Retina (tissue), 1 donor: ENCODE measurements around the gene FOLR2.
A peak's percentile ranks its signal among the peaks of the same experiment; 100 is the strongest.
"Not testable (repeated sequence)": the region's sequence is repeated elsewhere in the genome, so short reads cannot be mapped to it uniquely, and the experiment has no call there.

Experiments used
- DNase-seq: peaks from one replicate; pipeline ENCODE4 v3.0.0-alpha.2; 2016

The FOLR2 gene

DNA sequence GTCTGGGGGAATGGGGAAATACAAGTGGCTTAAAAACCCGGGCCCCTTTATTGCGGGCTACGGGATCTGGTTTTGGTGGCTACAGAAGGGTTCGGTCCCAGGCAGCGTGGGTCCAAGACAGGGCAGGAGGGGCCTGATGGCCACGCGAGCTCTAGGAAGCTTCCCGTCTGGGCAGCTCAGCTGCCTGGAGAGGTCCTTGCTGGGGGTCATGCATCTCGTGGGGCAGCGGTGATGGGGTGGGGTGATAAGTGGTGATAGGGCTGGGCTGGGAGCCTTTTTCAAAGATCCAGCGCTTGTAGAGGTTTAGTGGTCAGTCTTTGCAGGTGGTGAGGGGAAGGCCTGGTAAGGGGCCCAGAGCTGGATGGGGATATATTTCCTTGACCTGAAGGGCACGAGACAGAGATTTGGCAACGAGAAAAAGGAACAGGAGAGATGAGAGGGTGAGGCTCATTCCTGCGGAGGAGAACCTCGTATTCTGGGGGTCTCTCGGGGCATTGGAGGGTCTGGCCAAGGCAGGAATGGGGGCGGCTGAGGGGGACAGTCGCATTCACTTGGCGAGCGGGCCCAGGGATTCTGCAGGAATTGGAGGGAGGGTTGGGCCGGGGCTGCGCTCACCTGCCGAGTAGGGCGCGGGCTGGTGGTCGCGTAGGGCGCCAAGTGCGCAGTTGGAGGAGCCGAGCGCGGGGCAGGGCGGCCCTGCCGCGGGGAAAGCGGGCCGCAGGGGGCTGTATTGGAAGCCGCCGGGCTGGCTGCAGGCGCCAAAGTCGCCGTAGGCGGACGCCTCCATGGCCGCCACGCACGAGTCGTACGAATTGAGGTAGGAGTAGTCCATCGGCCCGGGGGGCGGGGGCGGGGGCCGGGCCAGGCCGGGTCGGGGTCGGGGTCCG is 26.8 kb downstream of the FOLR2 start:
- DNase-seq, result peak; percentile 15

DNA sequence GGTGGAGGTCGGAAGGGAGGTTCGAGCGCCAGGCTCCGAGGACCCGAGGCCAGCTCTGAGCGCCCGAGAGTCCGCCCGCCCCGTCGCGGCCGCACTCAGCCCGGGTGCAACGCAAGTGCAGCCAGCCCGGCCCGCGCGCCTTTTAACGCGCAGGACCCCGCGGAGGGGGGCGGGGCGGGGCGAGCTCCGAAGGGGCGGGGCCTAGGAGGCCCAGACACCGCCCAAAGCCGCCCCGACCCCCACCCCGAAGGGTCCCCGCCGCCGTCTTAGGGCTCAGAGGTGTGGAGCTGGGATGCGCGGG is 27.4 kb downstream of the FOLR2 start, which contains the start of gene PHOX2A:
PHOX2A (minus strand) TSS at position 117 of the 301 bp plus-strand sequence. CDS start 172 bp downstream, outside the sequence.
- DNase-seq, result no peak

DNA sequence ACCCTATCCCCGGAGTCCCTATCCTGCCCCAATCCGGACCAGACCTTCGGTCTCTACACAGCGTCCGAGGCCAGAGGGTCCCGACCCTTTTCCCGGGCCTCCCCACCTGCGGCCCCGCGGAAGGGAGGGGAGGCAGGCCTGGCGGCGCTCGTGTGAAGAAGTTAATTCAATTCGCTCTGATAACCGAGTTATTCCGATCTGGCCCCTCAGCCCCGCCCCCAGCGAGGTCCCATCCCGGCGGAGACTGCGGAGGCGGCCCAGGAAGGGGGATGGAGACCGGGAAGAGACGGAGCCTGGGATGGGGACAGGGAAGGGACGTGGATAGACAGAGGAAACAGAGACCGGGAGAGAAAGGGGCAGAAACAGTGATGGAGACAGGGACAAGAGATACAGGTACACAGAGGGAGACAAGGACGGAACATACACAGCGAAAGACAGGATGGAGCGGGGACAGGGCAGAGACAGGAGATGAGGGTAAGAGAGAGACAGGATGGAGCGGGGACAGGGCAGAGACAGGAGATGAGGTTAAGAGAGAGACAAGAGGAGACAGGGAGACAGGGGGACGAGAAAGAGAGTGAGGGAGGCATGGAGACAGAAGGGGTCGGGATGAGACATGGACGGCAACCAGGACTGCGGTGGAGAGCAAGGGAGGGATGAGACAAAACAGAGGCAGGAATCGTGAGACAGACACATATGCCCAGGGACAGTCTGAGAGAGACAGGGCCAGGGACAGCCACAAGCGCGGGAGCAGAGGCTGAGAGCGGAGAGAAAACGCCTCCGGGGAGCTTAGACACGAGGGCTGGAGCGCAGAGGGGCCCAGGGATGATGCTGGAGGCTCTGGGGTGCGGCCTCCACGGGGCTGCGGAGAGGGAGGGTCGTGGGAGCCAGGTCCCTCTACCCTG is 28.0 kb downstream of the FOLR2 start:
- DNase-seq, result peak; percentile 52

DNA sequence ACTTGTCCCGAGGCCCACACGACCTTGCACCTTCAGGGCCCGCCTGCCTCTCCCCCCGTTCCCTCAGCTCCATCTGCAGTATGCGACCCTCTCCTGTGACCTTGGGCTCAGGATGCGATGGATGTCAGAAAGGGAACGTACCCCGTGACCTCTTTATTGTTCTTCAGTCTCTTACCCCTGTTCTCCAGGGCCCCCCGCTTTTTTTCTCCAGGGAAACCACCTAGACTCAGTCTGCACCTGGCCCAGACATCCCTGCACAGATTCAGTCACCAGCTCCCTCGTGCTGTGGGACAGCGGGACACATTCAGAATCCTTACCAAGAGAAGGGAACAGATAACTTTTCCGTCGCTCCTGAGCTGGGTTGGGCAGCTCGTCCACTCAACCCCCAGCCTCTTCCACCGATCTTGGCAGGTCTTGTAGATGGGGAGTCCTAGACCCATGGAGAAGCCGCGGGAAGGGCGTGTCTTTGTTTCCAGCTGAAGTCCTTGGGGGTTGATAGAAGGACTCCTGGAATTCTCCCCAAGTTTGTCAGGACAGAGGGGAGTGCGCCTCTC is 28.7 kb downstream of the FOLR2 start:
- DNase-seq, result no peak

DNA sequence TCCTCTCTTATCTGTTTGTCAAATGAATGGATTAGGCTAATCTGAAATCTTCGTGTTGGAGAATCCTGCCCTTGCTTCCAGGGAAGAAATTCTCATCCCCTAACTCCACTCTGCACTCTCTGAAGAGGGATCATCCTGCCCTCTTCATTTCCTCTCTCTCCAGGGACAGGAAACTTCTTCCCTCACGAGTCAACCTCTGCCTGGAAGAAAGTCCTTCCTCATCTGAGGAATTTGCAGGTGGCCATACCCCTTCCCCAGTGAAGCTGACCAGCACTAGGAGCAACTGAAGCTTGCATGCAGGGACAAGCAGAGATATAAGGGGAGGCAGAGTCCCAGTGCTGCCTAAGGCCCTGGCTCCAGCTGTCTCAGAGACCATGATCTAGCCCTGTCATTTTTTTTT is 31.0 kb downstream of the FOLR2 start:
- no peak for DNase-seq

DNA sequence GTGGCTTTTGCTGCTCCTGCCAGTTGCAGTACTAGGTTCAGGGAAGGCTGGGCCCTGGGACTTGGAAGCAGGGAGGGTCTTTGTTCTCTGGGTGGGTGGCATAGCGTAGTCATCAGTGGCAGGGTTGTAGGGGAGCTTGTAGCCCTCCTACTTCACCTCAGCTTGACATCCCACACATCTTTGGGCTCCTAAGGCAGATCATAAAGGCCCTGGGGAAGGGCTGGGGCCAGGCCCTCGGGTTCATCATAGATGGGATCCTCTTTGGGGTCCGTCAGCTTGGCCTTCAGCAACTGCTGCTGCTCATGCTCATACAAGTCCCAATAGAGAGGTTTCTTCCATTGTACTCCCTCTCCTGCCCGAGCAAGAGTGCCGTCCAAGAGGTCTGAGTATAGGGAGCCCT is 33.4 kb downstream of the FOLR2 start:
- DNase-seq, result no peak

DNA sequence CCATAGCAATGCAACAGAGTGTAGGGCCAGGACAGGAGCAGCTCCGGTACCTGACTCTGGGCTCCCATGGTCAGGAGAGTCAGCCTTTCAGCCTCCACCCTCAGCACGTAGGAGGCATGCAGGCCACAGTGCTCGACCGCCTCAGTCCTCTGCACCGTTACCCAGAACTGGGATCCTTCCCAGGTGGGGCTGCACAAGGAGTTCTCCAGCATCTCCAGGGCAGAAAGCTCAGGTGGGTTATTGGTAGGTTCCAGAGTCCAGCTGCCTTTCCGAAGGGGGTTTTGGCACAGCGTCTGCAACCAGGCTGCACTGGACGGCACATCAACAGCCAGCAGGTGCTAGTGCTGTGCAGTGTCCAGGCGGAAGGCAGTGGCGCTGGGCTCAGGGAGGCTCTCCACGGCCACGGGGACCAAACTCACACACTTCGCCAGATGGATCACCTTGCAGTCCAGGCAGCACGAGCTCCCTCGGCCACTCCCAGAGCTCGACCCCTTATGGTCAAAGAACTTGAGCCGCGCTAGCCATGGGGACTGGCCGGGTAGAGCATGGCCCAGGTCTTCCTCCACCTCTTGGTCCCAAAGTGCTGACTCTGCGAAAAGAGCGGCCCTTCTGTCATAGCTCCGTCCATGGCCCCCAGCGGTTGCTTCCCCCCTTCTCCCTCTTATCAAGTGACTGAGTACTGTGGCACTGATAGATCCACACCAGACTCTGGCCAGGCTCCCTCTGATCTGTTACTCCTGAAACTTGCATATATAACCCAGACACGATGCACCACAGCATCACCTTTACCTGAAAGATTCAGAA is 34.3 kb downstream of the FOLR2 start:
- DNase-seq, result no peak

DNA sequence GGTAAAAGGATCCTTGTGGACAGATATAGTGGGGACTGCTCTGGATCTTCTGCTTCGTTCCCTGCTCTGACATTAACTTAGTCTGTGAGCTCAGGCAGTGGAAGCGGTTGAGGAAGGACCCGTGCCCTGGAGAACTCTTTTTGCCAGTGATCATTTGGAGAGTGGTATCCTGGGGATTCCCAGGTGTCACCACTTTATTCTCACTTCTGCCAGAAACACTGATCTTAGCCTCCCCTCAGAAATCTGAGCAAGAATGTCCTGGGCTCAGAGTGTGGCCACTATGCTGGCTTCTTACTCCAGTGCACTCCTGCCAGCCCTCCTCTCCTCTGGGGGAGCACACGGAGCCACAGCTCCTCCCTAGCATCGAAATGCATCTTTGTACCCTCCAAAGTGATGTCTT is 35.0 kb downstream of the FOLR2 start:
- no peak for DNase-seq

DNA sequence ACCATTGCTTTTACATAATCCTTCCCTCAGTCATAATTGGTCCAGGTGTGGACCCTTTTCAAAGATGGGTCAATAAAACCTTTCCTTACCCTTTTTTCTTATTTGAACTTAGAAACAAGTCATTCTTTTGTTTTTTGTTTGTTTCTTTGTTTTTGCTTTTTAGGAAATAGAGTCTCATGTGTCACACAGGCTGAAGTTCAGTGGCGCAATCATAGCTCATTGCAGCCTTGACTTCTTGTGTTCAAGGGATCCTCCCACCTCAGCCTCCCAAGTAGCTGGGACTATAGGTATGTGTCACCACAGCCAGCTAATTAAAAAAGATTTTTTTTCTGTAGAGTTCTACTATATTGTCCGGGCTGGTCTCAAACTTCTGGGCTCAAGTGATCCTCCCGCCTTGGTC is 36.8 kb downstream of the FOLR2 start:
- no peak for DNase-seq

DNA sequence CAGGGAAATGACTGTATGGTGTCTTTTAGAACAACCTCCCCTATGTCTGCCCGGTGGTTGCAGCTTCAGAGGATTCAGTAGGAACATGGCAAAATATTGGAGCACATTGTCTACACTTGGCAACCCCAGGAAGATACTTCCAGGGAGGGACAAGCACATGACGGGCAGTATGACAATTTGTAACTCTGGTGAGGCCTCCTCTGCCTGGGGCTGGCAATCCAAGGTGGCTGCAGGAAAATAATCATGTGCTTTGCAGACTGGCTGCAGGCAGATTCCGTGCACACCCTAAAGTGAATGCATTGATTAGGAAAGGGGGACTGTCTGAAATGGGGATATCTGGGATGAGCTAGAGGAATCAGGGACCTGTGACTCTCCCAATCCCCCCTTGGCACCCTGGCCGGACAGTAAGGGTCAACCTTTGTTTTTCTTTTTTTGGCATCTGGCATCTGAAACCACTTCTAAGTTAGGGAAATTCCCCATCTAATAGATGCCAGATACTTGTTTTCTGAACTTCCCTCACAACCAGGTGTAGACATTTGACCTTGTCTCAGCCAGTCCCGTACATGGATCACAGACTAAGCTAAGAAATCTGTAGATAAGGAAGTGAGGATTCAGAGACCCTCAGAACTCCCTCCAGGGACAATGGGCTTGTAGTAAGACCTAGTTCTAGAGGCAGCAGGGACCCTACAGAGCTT is 37.9 kb downstream of the FOLR2 start:
- DNase-seq, result no peak

DNA sequence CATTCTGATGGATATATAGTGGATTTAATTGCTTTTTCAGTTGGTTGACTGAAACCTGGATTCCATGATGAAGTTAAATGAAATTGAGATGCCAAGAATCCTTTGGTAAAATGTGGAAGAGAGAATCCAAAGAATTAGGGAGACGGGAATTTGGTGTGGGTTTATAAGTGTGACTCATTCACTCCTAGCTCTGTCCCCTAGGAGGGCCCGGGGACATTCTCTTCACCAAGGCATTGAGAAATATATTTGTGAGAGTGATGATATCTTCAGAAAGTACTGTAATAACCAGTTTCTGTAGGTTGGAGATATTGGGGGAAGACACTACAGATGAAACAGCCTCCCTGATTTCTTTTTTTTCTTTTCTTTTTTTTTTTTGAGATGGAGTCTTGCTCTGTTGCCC is 41.0 kb downstream of the FOLR2 start:
- no peak for DNase-seq

DNA sequence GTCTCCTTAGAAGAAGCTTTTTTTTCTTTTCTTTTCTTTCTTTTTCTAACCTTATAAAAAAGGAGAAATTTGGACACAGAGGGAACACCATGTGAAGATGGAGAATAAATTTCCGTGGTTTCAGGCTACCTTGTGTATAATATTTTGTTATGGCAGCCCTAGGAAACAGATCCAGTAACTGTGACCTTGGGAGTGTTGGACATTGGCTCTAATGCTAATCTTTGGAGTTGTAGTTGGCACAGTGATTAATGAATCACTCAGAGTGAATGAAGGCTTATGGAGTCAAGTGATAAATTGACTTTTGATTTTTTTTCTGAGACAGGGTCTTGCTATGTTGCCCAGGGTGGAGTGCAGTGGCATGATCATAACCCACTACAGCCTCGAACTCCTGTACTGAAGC is 42.9 kb downstream of the FOLR2 start:
- no peak for DNase-seq

DNA sequence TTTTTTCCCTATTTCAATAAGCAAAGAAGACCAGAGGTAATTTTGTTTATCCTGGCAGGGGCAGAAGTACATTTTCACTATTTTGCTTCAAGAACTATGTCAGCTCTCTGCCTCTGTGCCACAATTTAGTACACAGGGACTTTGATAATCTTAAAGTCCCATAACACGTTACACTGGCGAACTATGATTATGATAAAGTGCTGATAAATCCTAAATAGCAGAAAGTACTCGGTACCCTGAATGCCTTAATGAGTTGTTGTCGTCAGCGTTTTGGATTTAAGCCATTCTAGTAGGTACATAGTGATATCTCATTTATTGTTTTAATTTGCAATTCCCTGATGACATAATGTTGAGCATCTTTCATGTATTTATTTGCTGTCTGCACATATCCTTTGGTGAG is 44.0 kb downstream of the FOLR2 start:
- DNase-seq, result no peak

DNA sequence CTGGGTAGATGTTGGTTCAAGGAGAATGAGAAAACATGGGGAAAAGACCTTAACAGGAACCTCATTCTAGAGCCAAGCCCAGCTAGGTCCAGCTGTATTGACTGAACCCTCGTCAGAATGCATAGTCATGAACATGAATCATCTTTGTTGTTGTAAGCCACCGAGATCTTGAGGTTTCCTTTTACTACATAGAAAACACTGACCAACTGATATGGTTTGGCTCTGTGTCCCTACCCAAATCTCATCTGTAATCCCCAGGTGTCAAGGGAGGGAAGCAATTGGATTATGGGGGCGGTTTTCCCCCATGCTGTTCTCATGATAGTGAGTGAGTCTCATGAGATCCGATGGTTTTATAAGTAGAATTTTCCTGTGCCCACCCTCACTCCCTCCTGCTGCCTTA is 46.8 kb downstream of the FOLR2 start:
- no peak for DNase-seq

DNA sequence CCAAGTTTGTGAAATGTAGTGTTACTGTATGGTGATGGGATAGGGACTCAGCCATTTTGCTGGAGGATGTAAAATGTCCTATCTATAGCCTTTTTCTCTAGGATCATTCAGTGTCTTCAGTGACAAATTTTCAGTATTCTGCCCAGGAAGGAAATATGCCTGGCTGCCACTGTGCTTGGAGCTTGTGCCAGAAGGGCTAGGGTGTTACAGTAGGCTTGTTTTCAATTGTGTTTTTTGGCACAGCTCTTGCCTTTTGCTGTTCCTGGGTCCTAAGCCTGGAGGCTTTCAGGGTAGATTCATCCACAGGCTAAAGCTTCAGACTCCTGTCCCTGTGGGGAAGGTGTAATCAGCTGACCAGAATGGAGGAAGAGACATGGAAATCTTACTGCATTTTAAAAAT is 49.4 kb downstream of the FOLR2 start:
- DNase-seq, result no peak

DNA sequence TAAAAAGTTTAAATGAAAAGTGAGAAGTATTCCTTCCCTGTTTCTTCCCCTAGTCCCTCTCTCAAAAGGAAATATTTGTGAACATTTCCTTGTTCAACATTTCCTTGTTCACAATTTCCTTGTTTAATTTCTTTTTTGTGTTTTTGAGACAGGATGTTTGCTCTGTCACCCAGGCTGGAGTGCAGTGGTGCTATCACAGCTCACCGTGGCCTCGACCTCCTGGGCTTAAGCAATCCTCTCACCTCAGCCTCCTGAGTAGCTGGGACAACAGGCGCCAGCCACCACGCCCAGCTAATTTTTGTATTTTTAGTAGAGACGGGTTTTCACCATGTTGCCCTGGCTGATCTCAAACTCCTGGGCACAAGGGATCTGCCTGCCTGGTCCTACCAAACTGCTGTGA is 50.4 kb downstream of the FOLR2 start:
- DNase-seq, result not testable (repeated sequence)

DNA sequence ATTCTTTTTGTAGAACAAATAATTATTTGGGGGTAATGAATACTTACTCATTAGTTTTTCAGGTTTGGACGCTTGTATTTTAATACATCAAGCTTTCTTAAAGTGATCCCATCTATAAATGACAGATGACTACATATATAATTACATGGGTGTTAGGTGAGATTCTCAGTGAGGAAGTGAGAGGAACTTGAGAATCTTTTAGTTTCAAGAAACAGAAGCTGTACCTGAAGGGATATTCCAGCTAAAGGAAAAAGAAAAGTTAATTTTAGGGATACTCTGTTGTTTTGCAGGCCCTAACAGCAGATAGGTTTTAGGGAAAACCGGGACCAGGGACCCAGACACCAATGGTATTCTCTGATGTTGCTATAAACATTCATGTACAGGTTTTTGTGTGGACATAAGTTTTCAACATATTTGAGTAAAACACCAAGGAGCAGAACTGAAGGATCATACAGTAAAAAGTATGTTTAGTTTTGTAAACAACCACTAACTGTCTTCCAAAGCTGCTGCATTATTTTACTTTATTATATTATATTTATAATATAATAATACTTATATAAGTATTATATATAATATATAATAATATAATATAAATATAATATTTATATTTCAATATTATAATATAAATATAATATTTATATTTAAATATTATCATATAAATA is 51.5 kb downstream of the FOLR2 start:
- DNase-seq, result no peak
